HEK293 (cell line): ENCODE results near the gene NPHP4.

Experiments used
- BCL11A ChIP-seq: fragments of 450-650 bp; formaldehyde crosslinking; IDR thresholded peaks from 2 replicates; pipeline ENCODE4 v1.5.1; 2016; ENCODE audit warnings: low read depth, missing biosample characterization, missing genetic modification characterization
- ZNF785 ChIP-seq: fragments of 450-650 bp; formaldehyde crosslinking; IDR thresholded peaks from 2 replicates; pipeline ENCODE4 v1.5.1; 2016; ENCODE audit warnings: missing biosample characterization, missing genetic modification characterization
- TF ChIP-seq, protein P1 (sequence below): fragments of 450-650 bp; formaldehyde crosslinking; IDR thresholded peaks from 2 replicates; pipeline ENCODE4 v1.5.1; 2016; ENCODE audit warnings: missing biosample characterization, missing genetic modification characterization

DNA sequence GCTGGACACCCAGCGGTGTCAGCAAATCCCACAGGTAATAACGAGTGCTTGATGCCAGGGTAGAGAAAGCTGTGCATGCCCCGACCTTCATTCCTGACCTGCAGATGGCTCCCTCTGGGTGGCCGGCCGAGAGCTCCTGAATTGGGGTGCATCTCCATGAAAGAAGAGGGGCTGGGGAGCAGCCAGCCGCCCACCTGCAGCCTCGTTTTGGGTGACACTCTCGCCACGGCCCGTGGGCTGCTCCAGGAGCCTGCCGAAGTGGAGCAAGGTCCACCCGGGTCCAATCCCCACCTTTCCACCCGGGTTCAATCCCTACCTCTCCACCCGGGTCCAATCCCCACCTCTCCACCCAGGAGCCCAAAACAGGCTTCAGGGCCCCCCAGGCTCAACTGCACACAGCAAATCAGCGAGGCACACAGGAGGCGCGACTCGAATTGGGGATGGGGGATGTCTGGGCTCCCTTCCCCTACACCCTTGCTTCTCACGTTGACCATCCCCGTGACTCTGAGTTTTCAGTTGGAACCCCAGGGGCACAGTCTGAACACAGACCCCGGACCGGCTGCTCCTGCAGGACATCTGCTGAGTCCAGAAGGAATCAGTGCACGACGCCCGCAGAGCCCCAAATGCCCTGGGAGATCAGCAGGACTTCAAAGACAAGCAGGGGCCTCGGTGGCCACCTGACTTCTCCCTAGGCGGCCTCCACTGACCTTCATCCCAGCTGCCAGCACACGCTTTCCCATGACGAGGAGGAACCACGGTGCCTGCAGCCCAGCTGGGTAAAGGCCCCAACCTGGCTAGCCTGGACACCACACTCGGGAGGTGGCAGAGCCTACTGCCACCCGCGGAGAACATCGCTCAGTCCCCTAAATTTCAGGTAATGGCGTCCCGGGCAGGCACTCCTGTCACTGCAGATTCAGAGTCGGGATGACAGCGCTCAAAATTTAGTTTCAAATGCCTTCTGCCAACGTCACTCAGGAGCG, 159.0 kb downstream of the NPHP4 start:
- TF ChIP-seq, protein P1, sequence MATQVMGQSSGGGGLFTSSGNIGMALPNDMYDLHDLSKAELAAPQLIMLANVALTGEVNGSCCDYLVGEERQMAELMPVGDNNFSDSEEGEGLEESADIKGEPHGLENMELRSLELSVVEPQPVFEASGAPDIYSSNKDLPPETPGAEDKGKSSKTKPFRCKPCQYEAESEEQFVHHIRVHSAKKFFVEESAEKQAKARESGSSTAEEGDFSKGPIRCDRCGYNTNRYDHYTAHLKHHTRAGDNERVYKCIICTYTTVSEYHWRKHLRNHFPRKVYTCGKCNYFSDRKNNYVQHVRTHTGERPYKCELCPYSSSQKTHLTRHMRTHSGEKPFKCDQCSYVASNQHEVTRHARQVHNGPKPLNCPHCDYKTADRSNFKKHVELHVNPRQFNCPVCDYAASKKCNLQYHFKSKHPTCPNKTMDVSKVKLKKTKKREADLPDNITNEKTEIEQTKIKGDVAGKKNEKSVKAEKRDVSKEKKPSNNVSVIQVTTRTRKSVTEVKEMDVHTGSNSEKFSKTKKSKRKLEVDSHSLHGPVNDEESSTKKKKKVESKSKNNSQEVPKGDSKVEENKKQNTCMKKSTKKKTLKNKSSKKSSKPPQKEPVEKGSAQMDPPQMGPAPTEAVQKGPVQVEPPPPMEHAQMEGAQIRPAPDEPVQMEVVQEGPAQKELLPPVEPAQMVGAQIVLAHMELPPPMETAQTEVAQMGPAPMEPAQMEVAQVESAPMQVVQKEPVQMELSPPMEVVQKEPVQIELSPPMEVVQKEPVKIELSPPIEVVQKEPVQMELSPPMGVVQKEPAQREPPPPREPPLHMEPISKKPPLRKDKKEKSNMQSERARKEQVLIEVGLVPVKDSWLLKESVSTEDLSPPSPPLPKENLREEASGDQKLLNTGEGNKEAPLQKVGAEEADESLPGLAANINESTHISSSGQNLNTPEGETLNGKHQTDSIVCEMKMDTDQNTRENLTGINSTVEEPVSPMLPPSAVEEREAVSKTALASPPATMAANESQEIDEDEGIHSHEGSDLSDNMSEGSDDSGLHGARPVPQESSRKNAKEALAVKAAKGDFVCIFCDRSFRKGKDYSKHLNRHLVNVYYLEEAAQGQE, result no peak
- TF ChIP-seq BCL11A (no peak), ZNF785 (no peak)
